Measurements from ENCODE around the gene DAPK1. TPM values are rescaled to one million over a fixed set of nuclear protein-coding genes. Genes with fewer than 3 reads are reported as not detected.

The DAPK1 gene
- total and polyA plus RNA-seq, 10 of the 15 experiments (the other 5 are each of a cell fraction or from before 2014, with no cell fraction given) = 8.2 to 94.7 (median 51.6) TPM

- TF ChIP-seq SPI1 (IDR thresholded peaks at IDR 0.05; ENCODE audit: borderline replicate concordance, insufficient read depth, low read depth, low read length) (0 out of 2 replicates have a peak, but pooled peaks have one; percentile 16), POLR2AphosphoS5 (IDR thresholded peaks at IDR 0.05; ENCODE audit: low read length) (no peak), MXI1 (IDR thresholded peaks at IDR 0.05; ENCODE audit: low read depth, low read length) (no peak), NR2C1 (IDR thresholded peaks at IDR 0.05) (no peak), CREM (IDR thresholded peaks at IDR 0.05; ENCODE audit: low read depth) (peak; percentile 9; the same call in 1 of the 2 replicates), ASH2L (IDR thresholded peaks at IDR 0.05; ENCODE audit: borderline replicate concordance, low read depth) (no peak), CEBPZ (IDR thresholded peaks at IDR 0.05; ENCODE audit: low read depth, low read length) (no peak), NFIC (IDR thresholded peaks at IDR 0.05; ENCODE audit: low read depth, low read length) (peak; percentile 29; the same call in 1 of the 2 replicates), SRF (IDR thresholded peaks at IDR 0.05; ENCODE audit: low read depth in 2 of 2, low read length in 2 of 2) (0 out of 4 replicates have a peak, but pooled peaks of 1 of the 2 experiments have one; percentile 23), YY1 (IDR thresholded peaks at IDR 0.05; ENCODE audit: low read depth, low read length) (no peak), ZNF622 (IDR thresholded peaks at IDR 0.05) (no peak), ZBED1 (IDR thresholded peaks at IDR 0.05; ENCODE audit: borderline replicate concordance) (no peak), RUNX3 (IDR thresholded peaks at IDR 0.05; ENCODE audit: low read length) (peak; percentile 26; the same call in 1 of the 2 replicates), RAD21 (IDR thresholded peaks at IDR 0.05; ENCODE audit: insufficient read depth, low read depth, low read length) (no peak)
- TF ChIP-seq, protein P1, sequence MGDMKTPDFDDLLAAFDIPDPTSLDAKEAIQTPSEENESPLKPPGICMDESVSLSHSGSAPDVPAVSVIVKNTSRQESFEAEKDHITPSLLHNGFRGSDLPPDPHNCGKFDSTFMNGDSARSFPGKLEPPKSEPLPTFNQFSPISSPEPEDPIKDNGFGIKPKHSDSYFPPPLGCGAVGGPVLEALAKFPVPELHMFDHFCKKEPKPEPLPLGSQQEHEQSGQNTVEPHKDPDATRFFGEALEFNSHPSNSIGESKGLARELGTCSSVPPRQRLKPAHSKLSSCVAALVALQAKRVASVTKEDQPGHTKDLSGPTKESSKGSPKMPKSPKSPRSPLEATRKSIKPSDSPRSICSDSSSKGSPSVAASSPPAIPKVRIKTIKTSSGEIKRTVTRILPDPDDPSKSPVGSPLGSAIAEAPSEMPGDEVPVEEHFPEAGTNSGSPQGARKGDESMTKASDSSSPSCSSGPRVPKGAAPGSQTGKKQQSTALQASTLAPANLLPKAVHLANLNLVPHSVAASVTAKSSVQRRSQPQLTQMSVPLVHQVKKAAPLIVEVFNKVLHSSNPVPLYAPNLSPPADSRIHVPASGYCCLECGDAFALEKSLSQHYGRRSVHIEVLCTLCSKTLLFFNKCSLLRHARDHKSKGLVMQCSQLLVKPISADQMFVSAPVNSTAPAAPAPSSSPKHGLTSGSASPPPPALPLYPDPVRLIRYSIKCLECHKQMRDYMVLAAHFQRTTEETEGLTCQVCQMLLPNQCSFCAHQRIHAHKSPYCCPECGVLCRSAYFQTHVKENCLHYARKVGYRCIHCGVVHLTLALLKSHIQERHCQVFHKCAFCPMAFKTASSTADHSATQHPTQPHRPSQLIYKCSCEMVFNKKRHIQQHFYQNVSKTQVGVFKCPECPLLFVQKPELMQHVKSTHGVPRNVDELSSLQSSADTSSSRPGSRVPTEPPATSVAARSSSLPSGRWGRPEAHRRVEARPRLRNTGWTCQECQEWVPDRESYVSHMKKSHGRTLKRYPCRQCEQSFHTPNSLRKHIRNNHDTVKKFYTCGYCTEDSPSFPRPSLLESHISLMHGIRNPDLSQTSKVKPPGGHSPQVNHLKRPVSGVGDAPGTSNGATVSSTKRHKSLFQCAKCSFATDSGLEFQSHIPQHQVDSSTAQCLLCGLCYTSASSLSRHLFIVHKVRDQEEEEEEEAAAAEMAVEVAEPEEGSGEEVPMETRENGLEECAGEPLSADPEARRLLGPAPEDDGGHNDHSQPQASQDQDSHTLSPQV (IDR thresholded peaks at IDR 0.05) = no peak
- TF ChIP-seq, protein P2, sequence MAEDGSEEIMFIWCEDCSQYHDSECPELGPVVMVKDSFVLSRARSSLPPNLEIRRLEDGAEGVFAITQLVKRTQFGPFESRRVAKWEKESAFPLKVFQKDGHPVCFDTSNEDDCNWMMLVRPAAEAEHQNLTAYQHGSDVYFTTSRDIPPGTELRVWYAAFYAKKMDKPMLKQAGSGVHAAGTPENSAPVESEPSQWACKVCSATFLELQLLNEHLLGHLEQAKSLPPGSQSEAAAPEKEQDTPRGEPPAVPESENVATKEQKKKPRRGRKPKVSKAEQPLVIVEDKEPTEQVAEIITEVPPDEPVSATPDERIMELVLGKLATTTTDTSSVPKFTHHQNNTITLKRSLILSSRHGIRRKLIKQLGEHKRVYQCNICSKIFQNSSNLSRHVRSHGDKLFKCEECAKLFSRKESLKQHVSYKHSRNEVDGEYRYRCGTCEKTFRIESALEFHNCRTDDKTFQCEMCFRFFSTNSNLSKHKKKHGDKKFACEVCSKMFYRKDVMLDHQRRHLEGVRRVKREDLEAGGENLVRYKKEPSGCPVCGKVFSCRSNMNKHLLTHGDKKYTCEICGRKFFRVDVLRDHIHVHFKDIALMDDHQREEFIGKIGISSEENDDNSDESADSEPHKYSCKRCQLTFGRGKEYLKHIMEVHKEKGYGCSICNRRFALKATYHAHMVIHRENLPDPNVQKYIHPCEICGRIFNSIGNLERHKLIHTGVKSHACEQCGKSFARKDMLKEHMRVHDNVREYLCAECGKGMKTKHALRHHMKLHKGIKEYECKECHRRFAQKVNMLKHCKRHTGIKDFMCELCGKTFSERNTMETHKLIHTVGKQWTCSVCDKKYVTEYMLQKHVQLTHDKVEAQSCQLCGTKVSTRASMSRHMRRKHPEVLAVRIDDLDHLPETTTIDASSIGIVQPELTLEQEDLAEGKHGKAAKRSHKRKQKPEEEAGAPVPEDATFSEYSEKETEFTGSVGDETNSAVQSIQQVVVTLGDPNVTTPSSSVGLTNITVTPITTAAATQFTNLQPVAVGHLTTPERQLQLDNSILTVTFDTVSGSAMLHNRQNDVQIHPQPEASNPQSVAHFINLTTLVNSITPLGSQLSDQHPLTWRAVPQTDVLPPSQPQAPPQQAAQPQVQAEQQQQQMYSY (CRISPR knock-in tag; IDR thresholded peaks at IDR 0.05) = no peak
- TF ChIP-seq, protein P3, sequence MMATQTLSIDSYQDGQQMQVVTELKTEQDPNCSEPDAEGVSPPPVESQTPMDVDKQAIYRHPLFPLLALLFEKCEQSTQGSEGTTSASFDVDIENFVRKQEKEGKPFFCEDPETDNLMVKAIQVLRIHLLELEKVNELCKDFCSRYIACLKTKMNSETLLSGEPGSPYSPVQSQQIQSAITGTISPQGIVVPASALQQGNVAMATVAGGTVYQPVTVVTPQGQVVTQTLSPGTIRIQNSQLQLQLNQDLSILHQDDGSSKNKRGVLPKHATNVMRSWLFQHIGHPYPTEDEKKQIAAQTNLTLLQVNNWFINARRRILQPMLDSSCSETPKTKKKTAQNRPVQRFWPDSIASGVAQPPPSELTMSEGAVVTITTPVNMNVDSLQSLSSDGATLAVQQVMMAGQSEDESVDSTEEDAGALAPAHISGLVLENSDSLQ (IDR thresholded peaks at IDR 0.05) = no peak
Measured at GRCh38 chr9:87613265-87614111, 115.8 kb downstream of the DAPK1 start (continued).
